ENCODE measurements around the gene MYBBP1A. TPM values are rescaled to one million over a fixed set of nuclear protein-coding genes. Genes with fewer than 3 reads are reported as not detected.

Gene MYBBP1A
- total RNA-seq, 1 donor from 2014 or later, result 73.5 TPM

- H3K27me3 Mint-ChIP-seq (ENCODE audit: low read depth), result no peaks in the 10 kb centered on the region
- H3K27ac Mint-ChIP-seq, result peak overlapping the region; percentile 94
Observed at GRCh38 chr17:4586043-4586442, 30.9 kb upstream of the MYBBP1A start.

GRCh38 chr17:4585638-4585994, 30.4 kb upstream of the MYBBP1A start:
- Mint-ChIP-seq H3K36me3 (no peaks in the 10 kb centered on the region), H3K4me3 (peak overlapping the region; percentile 89), H3K9me3 (no peaks in the 10 kb centered on the region), H3K27ac (peak overlapping the region; percentile 94), H3K4me1 (peaks cover 86% of the 10 kb centered on the region), H3K27me3 (ENCODE audit: low read depth) (no peaks in the 10 kb centered on the region)
- TF ChIP-seq CTCF (IDR thresholded peaks at IDR 0.05; ENCODE audit: unreplicated experiment), result no peak
- DNase-seq (ENCODE audit: low spot score in 2 of 2, unreplicated experiment in 2 of 2), result no peak

More at GRCh38 chr17:4586043-4586442, 30.9 kb upstream of the MYBBP1A start:
- no peak for DNase-seq (ENCODE audit: low spot score in 2 of 2, unreplicated experiment in 2 of 2)
- Mint-ChIP-seq H3K9me3 (no peaks in the 10 kb centered on the region), H3K36me3 (no peaks in the 10 kb centered on the region), H3K4me1 (peaks cover 88% of the 10 kb centered on the region), H3K4me3 (peak overlapping the region; percentile 89)
- TF ChIP-seq CTCF (IDR thresholded peaks at IDR 0.05; ENCODE audit: unreplicated experiment), result no peak

- Mint-ChIP-seq H3K27ac (peak overlapping the region; percentile 83), H3K4me3 (peak overlapping the region; percentile 89), H3K4me1 (peaks cover 83% of the 10 kb centered on the region), H3K27me3 (ENCODE audit: low read depth) (no peaks in the 10 kb centered on the region), H3K9me3 (no peaks in the 10 kb centered on the region), H3K36me3 (no peaks in the 10 kb centered on the region)
- no peak for DNase-seq (ENCODE audit: low spot score in 2 of 2, unreplicated experiment in 2 of 2)
- no peak for TF ChIP-seq CTCF (IDR thresholded peaks at IDR 0.05; ENCODE audit: unreplicated experiment)
Observed at GRCh38 chr17:4584917-4585637, 29.9 kb upstream of the MYBBP1A start.

- Mint-ChIP-seq H3K27ac (peak within 1 kb of the TSS; percentile 98), H3K27me3 (ENCODE audit: low read depth) (no peaks in the 10 kb centered on the region), H3K36me3 (no peaks in the 10 kb centered on the region), H3K4me3 (peak within 1 kb of the TSS; percentile 90), H3K9me3 (no peaks in the 10 kb centered on the region), H3K4me1 (peaks cover 84% of the 10 kb centered on the region)
- peak; percentile 71 to 79 for DNase-seq (ENCODE audit: low spot score in 2 of 2, unreplicated experiment in 2 of 2)
- TF ChIP-seq CTCF (IDR thresholded peaks at IDR 0.05; ENCODE audit: unreplicated experiment), result peak; percentile 7
Observed at GRCh38 chr17:4584101-4584916, 29.1 kb upstream of the MYBBP1A start, which contains the start of gene SMTNL2. Gene SMTNL2 (plus strand): TSS chr17:4584529. CDS start chr17:4584606, 77 bp downstream.

- H3K4me1 Mint-ChIP-seq, result peaks cover 79% of the 10 kb centered on the region
- no peaks in the 10 kb centered on the region for H3K36me3 Mint-ChIP-seq
- H3K27ac Mint-ChIP-seq, result peak overlapping the region; percentile 98
- no peaks in the 10 kb centered on the region for H3K27me3 Mint-ChIP-seq (ENCODE audit: low read depth)
- no peak for DNase-seq (ENCODE audit: low spot score in 2 of 2, unreplicated experiment in 2 of 2)
- peak; percentile 50 for TF ChIP-seq CTCF (IDR thresholded peaks at IDR 0.05; ENCODE audit: unreplicated experiment)
- peak overlapping the region; percentile 90 for H3K4me3 Mint-ChIP-seq
- H3K9me3 Mint-ChIP-seq, result no peaks in the 10 kb centered on the region
Observed at GRCh38 chr17:4583782-4584100, 28.6 kb upstream of the MYBBP1A start.

Data from mesothelial cell of epicardium (in vitro differentiated cells).